NCI-H345 treated with DMSO at 0.1 percent for 48 hours (cell line): ENCODE measurements around the gene BCL2L11.

Experiments used
- DNase-seq: peaks from one replicate; lab custom pipeline; 2025; ENCODE audit not compliant: unreplicated experiment; lab: John Stamatoyannopoulos, UW

The BCL2L11 gene

DNA sequence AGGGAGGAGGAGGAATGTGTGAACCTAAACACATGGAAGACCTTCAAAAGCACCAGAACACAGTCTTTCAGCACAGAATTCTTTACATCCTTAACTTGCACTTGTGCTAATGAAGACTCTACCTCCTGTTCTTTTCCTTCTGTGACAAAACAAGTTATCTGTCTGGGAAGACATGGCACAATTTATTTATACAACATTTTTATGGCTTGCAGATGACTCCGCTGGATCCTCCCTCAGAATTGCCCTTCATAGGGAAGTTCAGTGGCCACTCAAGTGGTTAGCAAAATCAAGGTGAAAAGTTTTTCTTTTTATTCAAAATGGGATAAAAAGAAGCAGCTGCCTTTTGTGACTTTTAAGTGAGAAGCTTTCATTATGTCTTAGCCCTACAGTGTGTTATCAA is 21.4 kb downstream of the BCL2L11 start:
- DNase-seq = no peak

DNA sequence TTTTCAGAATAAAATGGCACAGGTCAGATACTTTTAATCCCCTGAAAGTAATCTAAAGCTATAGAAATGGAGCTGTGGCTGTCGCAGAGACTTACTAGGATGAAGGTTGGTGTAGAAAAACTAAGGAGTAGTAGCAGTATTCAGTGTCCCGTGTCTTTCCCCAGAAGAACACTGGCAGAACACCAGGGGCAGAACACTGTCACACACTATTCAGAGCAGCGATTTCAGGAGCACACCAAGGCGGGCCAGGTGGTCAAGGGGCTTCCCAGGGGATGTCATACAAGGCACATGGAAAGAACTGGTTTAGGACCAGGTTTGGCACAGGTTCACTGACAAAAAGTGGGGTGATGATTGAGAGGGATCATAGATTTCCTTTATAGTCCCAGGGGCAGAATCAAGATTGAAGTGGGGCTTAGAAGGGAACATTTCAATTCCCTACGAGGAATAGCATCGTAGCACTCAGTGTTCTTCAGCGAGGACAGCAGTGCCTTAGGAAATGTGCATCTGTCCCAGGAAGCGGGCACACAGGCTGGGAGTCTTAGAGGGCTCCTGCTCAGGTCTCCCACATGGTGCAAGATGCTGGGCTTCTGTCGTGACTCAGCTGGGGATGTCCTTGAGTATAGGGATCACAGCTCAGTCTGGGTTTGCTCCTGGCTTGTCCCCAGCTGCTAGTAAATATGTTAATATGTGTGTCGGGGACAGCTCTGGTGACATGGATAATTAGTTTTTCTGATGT is 22.6 kb downstream of the BCL2L11 start:
- no peak for DNase-seq

DNA sequence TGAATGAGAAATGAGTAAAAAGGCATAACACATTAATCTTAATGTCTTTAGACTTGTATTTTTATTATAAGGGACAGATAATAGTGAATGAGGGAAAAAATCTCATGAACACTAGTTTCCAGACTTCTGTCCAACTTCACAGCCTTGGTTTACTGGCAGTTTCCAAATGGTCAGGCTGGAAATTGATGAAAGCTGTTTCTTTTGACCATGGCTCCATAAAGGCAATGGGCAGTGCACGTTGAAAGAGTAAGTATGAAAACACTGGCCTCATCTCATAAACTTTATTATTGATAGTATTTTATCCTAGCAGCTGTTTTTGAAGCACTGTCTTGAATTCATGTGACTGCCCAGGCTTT is 23.1 kb downstream of the BCL2L11 start:
- no peak for DNase-seq

DNA sequence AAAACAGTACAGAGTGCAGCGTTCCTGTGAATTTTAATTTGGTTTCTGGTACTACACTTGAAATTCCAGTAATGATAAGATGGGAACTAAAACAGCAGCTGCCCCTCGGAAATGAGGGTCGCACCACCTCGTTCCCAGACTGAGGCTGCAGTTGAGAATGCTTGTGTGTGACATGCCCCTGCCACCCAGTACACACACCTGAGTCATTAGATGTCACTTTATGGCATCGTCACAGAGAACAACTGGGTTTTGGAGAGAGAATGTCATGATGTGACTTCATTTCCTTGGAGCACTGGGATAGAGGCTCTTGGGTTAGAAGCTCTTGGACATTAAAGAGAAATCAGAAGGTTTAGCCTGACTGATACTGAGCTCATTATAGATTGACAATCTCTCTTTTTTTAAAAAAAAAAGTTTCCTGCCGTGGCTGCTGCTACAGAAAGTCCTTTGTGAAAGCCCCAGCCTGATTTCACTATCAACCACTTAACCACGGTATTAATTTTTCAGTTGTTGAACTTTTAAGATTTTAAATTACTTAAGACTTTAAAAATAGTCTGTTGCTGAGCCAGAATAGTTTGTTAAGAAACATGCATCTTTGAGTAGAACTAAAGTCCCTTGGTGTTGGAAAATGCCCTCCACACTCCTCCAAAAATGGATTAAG is 24.5 kb downstream of the BCL2L11 start:
- no peak for DNase-seq

DNA sequence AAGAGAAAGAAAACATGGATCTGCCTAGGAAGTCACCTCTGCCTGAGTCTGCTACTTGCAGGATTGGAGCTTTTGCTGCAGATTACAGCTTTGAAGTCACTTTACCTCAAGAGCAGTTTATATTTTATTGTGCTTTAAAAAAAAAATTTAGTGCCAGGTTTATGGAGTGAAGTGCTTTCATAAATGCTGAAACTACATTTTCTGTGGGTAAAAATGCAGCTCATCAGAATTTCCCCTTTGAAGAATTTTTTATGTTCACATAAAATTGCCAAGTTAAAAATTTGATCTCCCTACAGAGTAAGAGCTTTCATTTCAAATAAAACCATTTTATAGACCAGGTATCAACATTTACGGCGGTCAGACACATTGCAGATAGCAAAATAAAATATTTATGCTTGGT is 25.2 kb downstream of the BCL2L11 start:
- DNase-seq = no peak

DNA sequence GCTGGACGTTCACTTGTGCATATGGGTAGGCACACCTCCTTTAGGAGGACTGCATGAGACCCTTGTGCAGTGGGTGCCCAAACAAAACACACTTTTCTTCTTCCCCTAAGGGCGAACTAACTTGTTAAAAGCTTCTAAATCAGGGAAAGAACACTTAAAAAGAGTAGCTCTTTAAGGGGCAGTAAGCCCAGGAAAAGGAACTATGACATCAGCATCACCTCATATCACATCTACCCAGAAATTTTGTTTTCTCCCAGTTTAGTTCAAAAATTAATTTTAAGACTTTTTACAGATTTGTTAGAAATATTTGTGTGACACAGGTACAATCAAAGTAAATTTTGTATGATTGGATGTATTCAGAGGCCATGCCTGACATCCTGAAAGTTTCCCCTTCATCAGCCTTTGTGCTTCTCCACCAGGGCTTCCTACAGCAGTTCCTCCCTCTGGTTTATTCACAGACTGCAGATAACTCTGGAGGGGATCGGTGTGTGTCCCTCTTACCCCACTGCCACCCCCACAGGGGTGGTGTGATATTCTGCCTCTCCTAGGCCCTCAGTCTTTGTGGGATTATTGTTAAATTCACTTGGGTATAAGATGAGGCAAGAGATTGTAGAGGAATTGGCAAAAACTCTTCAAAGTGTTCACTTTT is 27.6 kb downstream of the BCL2L11 start:
- DNase-seq = no peak

DNA sequence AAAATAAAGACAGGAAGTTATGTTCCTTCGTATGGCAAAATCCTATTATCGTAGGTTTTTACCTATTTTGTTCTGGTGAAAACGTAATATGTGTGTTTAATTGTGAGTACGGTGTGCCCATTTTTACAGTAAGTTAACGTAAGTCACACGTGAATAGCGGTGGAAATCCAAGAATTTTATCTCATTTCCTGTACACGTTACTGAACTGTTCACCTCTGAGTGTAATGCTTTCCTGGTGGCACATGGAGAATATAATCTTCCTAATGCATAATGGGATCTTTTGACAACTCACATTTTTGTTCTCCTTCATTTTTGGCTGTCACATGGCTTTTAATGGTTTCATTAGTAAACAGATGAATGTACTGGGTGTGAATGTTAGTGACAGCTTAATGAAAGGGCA is 28.2 kb downstream of the BCL2L11 start:
- DNase-seq = no peak

DNA sequence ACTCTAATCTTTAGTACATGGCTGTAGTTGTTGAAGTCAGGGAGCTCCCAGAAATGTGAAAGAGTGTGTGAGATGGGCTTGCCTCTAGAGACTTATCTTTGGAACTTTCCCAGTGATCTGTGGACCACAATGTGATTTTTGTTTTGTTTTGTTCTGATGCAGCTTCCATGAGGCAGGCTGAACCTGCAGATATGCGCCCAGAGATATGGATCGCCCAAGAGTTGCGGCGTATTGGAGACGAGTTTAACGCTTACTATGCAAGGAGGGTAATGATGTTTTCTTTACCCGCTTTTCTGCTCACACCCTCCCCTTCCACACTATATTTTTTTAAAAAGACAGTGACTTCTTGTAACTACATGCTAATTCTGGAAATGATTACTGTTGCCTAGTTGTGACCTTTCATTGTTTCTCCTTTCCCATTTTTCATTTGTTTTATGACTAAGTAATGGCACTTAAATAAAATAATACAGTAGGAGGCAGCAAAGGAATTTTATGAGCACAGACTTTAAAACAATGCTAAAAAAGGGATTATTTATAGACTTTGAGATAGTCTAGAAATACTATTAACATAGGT is 29.3 kb downstream of the BCL2L11 start:
- DNase-seq = no peak

DNA sequence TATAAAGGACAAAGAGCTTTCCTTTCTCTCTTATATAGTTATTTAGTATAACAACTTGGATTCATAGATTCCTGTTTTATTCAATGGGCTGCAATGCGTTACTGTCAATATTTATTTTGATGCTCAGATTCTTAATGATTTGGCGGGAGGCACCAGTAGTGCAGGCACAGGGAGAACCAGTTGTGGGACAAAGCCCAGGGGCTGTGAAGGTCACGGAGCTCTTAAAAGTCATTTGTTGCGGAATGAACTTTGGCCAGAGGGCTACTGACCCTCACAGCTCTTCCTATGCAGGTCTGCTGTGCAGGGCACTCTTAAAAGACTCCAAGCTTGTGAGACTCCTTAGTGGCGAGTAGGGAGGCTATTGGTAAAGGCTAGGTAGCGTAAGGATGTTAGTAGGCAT is 34.0 kb downstream of the BCL2L11 start:
- DNase-seq = no peak

DNA sequence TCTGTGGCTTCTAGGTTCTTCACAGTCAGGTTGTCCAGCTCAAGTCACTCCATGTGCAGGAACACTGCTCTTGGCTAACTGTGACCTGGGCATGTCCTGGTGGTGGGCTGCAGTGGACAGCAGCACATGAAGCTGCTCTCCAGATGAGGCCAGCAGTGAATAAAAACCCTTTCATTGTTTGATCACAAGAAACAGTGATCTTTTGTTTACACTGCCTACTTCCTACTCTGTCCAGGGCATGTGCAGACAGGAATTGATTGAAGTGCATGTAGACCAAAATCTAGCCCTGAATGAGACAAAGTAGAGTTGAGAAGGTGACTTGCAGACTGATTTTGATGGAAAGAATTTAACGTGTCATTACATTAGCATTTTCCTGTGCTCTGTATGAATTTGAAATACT is 34.9 kb downstream of the BCL2L11 start:
- DNase-seq = peak; percentile 12

DNA sequence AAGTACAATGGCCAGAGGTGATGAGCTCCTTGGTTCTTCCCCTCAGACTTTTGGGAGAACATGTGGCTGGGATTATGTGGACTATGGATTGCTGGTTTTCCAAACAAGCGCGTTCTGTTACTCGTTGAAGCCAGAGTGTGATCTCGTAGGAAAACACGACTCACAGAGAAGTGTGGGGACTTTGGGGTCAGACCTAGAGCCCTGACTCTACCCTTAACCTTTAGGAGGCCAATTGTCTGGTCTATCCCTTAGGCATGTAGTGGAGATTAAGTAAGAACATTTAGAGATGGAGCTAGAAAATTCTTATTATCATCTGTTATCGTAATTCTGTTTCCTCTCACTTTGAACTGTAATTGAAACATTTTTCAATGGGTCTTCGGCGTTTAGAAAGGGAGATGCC is 35.8 kb downstream of the BCL2L11 start:
- DNase-seq = no peak

DNA sequence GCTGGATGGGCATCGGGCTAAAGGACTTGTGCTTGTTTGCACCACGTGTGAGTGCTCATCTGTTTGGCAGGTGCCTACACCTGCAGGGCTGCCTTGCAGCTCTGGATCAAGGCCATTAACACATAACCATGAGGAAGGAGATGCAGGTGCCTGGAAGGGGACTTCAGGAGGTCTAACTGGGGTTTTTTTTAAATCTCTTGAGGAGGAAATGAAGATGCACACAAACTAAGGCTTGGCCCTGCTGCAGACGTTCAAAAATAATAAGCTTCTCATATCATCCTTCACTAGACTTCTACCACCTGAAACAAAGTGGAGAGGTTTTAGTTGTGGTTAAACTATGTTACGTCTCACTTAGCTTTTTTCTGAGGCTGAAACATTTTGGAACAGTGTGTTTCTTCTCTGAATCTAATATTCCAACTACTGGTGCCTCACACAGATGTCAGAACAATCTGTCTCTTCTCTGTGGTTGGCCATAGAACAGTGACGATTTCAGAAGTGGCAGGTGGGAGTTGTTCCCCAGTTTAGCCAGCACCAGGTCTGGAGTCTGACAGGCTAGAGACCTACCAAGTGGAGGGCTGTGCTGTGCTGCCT is 36.5 kb downstream of the BCL2L11 start:
- peak; percentile 45 for DNase-seq

DNA sequence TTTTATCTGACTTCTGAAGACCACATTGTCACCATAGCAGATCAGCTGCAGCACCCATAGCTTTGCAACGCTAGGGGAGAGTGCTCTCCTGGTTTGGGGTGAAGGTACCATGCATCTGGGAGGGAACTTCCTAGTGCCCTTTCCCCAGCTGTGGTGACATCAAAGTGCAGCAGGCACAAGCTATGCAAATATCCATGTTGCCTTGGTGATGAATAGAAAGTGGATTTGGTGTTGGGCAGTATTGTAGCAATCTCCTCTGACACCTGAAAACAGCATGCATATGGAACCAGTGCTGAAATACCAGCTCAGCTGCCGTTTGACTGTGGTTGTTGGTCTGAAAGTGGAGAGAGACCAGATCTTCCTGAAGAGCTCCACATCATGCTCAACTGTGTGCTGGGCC is 37.1 kb downstream of the BCL2L11 start:
- DNase-seq = no peak

DNA sequence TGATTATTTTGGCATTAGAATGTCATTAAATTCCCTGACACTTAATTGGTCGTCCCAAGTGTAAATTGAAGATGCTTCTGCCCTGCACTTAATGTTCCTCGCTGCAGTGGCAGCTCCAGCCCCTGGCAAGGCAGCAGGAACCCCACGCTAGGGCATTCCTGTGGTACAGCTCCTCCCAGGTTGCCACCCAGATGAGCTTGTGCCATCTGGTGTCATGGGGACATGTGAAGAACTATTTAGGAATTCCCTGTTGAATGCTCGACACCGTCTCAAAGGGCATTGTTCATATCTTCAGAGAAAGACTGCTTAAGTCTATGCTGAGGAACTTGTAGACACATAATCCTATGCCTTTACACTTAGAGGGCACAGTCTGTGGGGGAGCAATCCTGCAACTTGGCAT is 38.9 kb downstream of the BCL2L11 start:
- DNase-seq = no peak

DNA sequence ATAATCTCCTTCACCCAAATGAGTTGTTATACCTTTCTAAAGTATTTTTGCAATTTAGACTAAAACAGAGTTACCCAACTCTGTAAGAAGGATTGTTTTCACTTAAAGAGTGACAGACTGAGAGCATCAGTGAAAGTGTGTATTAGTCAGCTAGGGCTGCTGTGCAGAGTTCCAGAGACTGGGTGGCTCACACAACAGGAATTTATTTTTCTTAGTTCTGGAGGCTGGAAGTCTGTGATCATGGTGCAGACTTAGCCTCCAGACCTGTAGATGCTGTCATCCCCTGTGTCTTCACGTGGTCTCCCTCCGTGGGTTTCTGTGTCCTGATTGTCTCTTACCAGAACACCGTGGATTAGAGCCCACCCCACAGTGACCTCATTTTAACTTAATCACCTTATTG is 40.0 kb downstream of the BCL2L11 start:
- no peak for DNase-seq

DNA sequence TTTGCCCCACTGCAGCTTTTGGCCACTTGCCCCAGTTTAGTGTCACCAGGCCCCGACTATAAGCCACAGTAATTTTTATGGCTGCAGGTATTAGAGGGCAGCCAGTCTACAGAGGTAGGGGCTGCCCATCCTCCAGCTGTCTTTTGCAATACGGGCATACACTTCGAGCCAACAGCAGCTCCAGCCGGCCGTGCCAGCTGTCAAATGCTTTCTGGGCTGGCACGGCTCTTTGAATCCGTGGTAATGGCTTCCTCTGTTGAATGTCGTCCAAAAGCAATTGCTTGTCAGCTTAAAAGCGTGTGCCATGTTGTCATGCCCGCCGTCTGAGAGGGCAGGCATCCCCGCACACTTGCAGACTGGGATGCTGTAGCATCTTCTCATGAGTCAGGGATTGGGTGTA is 41.3 kb downstream of the BCL2L11 start:
- no peak for DNase-seq

DNA sequence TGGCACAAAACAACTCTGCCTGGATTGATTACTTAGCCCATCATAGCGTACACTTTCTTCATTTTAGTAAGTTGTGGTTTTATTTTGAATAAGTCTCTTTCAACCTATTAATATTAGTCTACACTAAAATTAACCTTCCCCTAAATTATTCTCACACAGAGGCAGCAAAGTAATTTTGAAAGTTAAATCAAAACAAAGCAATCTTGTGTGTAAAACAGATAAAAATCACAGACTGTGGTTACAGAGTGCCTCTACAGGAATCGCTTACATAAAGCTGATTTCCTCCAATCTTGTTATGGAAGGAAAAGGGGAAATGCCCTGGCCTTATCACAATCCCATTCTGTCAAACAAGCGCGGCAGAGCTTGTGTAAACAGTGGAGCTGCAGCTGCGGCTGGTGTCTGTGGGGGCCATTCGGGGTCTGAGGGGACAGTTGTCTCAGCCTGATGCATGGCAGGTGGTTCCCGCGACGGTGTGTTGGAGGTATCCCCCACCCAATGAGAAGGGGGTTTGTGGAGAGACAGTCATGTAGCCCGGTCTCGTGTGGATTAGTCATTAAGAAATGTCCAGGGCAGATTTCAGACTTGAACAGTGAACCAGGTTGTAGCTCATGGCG is 42.1 kb downstream of the BCL2L11 start:
- no peak for DNase-seq

DNA sequence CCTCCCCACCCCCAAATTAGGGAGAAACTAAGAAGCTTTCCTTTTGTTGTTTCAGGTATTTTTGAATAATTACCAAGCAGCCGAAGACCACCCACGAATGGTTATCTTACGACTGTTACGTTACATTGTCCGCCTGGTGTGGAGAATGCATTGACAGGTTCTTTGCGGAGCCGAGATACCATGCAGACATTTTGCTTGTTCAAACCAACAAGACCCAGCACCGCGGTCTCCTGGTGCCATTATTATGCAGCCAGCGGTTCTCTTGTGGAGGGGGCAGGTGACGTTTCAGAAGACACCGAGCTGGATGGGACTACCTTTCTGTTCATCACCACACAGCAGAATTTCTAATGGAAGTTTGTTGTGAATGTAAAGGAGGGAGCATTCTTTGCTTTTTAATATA is 43.4 kb downstream of the BCL2L11 start:
- DNase-seq = no peak

DNA sequence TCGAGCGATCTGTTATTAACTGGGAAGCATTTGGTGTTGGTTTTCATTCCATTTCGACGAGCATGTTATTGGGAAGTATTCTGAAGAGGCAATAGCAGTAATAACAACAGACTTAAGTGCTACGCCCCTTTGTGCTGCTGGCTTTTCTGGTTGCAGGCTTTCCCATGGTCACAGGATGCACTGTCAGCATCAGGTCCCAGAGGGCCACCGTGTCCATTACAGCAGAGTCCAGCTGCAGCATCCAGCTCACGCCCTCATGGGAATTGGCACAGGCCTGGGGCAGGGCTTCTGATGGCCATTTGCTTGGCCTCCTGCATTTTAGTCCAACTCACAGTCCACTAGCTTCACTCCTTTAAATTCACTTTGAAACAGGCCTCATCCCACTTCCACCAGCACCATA is 44.4 kb downstream of the BCL2L11 start:
- no peak for DNase-seq

DNA sequence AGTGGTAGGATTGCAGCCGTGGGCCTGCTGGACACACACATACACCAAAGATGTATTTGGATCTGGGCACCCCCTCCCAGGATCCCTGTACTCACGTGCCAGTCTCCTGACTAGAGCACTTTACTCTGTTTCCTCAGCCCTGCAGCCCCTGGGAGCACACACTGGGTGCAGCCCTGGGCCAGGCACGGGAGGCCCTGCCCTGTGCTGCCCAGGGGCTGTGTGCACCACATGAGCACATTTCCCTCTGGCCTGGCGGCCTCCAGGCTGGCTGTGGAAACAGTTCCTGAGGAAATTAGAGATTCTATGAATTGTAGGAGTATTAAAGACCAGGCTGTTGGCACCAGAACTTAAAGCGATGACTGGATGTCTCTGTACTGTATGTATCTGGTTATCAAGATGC is 45.4 kb downstream of the BCL2L11 start:
- no peak for DNase-seq

DNA sequence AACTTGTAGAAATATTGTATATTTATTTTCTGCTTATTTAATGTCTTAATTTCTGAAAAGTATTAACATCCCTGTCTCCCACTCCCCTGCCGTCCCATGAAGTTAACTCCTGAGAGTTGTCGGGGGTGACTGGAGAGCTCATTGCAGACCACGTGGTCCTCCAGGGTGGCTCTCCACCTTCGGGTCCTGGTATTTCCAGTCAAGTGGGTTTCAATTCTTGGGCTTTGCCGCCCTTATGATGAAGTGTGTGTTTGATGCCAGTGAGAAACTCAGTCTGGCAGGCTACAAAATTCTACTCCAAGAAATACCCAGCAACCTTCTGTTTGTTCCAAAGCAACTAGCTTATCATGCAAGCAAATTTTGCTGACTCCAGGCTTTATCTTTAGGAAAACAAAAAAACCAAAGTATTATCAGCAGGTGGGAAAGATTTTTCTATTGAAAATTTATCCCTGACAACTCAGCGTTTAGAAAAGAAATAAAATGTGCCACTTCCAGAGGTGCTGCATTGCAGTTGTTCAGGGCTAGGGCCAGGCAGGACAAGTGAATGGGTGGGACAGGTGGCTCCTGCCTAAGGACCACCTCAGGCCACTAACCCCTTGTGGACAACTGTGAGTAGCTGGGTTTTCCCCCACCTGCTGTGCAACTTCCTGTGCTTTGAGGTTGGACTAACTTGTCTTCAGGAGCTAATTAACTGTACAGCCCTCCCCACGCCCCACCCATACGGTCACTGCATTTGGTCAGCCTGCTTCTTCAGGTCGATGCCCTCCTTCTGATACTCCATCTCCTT is 46.6 kb downstream of the BCL2L11 start:
- DNase-seq = no peak
